ENCODE measurements around the gene NANP. TPM values are rescaled to one million over a fixed set of nuclear protein-coding genes. Genes with fewer than 3 reads are reported as not detected.
"Not testable (repeated sequence)": the region's sequence is repeated elsewhere in the genome, so short reads cannot be mapped to it uniquely, and the experiment has no call there.

Gene NANP
- polyA plus RNA-seq: 1 to 10 TPM; 2.4 to 4.9 (median 2.5) TPM

DNA sequence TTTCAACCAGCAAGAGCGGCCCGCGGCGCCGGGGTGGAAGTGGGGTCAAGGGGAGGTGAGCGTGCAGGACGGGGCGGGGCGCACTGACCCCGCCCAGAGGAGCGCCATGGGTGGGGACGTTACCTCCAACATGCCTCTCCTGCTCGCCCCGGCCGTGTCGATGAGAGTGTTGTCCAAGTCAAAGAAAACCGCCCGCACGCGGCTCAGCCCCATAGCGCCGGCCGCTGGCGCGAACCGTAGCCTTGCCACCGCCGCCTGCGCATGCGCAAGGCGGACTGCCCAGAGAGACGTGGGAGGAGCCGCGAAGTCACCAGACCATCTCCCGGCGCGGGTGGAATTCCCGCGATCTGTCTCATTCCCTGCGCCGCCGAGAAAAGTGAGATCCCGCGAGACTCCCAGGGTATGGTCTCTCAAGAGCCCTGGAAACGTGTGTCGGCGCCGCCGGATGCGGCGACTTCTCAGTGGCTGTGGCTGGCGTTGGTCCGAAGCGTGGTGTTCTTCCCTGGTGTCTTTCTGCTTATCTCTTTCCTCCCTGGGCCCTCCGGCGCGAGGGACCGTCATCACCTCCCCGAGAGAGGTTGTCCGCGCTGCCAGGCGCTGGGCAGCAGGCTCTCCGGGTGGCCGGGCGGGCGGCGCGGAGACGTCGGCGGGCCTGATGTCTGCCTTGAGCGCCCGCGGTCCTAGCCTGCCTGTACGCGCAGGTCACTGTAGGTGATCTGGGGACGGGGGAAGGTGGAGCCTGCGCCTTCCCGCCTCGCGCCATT is at the start of gene NANP:
TSS of gene NANP (minus strand) at position 279 of the 764 bp plus-strand sequence. CDS start at position 213, 66 bp downstream.
- peak; percentile 89 to 90 (median 90) for DNase-seq

GRCh38 chr20:25672659-25673235 is 48.9 kb upstream of the NANP start:
- H3K4me3 Mint-ChIP-seq: no peak overlapping the region
- no peaks in the 10 kb centered on the region for H3K4me1 Mint-ChIP-seq
- no peaks in the 10 kb centered on the region for H3K9me3 Mint-ChIP-seq
- peaks cover 42 to 48% (median 46%) of the 10 kb centered on the region in 3 donors for H3K36me3 Mint-ChIP-seq
- H3K27ac Mint-ChIP-seq: peak overlapping the region in 1 of 6 donors; percentile 36
- no peak for DNase-seq
- H3K27me3 Mint-ChIP-seq (ENCODE audit: low read depth in 3 of 3): no peaks in the 10 kb centered on the region

More for the DNA sequence above, at the start of gene NANP:
- H3K4me1 Mint-ChIP-seq: peaks cover 19 to 26% of the 10 kb centered on the region in 2 donors
- H3K27me3 Mint-ChIP-seq (ENCODE audit: low read depth in 3 of 3): peaks cover 4 to 19% (median 9%) of the 10 kb centered on the region in 3 donors
- no peaks in the 10 kb centered on the region for H3K9me3 Mint-ChIP-seq
- H3K27ac Mint-ChIP-seq: peak within 1 kb of the TSS; percentile 88 to 97 (median 95)
- peaks cover 0 to 3% (median 0%) of the 10 kb centered on the region in 3 donors for H3K36me3 Mint-ChIP-seq
- peak within 1 kb of the TSS; percentile 94 to 98 (median 96) for H3K4me3 Mint-ChIP-seq

GRCh38 chr20:25669826-25670422 is 46.1 kb upstream of the NANP start:
- no peak for DNase-seq
- Mint-ChIP-seq H3K27me3 (ENCODE audit: low read depth in 3 of 3) (no peaks in the 10 kb centered on the region), H3K4me1 (no peaks in the 10 kb centered on the region), H3K27ac (no peak overlapping the region), H3K36me3 (peaks cover 18 to 23% (median 23%) of the 10 kb centered on the region in 3 donors), H3K9me3 (no peaks in the 10 kb centered on the region), H3K4me3 (no peak overlapping the region)

DNA sequence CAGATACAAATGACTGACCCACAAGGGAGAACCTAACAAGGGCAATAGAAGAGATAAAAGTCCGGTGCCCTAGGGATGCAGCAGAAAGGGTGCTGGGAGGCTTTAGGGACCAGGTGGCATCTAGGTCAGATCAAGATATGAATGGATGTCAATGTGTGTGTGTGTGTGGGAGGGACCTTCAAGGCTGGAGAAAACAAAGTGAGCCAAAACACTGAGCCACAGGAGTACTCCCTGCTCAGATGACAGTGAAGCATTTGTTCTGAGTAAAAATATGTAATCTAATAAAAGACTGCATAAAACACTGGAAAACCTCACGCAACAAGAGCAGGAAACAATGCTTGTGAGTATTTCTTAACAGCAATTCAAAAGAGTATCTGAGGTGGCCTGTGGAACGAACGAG is 44.6 kb upstream of the NANP start:
- H3K4me3 Mint-ChIP-seq: no peak overlapping the region
- H3K27ac Mint-ChIP-seq: no peak overlapping the region
- H3K4me1 Mint-ChIP-seq: no peaks in the 10 kb centered on the region
- no peaks in the 10 kb centered on the region for H3K27me3 Mint-ChIP-seq (ENCODE audit: low read depth in 3 of 3)
- no peak for DNase-seq
- peaks cover 5 to 10% (median 10%) of the 10 kb centered on the region in 3 donors for H3K36me3 Mint-ChIP-seq
- no peaks in the 10 kb centered on the region for H3K9me3 Mint-ChIP-seq

GRCh38 chr20:25659999-25660398 is 36.2 kb upstream of the NANP start:
- DNase-seq: peak in 1 of 3 donors; percentile 4
- H3K36me3 Mint-ChIP-seq: peaks cover 0 to 23% (median 12%) of the 10 kb centered on the region in 3 donors
- H3K4me1 Mint-ChIP-seq: peaks cover 22 to 27% of the 10 kb centered on the region in 2 donors
- peaks cover 0 to 2% (median 0%) of the 10 kb centered on the region in 3 donors for H3K27me3 Mint-ChIP-seq (ENCODE audit: low read depth in 3 of 3)
- H3K4me3 Mint-ChIP-seq: peak overlapping the region in 1 of 5 donors; percentile 43
- peak overlapping the region in 4 of 6 donors; percentile 24 to 64 (median 59) for H3K27ac Mint-ChIP-seq
- H3K9me3 Mint-ChIP-seq: no peaks in the 10 kb centered on the region

DNA sequence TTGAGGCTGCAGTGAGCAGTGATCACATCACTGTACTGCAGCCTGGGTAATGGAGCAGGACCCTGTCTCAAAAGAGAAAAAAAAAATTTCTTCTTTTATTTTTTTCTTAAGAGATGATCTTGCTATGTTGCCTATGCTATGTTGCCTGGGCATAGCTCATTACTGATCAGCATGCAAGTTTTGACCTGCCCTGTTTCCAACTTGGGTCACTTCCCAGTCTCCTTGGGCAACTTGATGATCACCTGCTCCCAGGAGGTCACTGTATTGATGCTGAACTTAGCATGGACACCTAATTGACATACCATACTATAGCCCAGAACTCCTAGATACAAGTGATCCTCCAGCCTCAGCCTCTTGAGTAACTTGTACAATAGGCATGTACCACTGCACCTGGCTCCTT is 30.7 kb upstream of the NANP start:
- no peak for DNase-seq
- H3K27me3 Mint-ChIP-seq (ENCODE audit: low read depth in 3 of 3): peaks cover 0 to 2% (median 0%) of the 10 kb centered on the region in 3 donors
- H3K36me3 Mint-ChIP-seq: peaks cover 6 to 29% (median 23%) of the 10 kb centered on the region in 3 donors
- no peak overlapping the region for H3K27ac Mint-ChIP-seq
- no peak overlapping the region for H3K4me3 Mint-ChIP-seq
- H3K4me1 Mint-ChIP-seq: peaks cover 9 to 10% of the 10 kb centered on the region in 2 donors
- H3K9me3 Mint-ChIP-seq: no peaks in the 10 kb centered on the region

GRCh38 chr20:25652866-25653265 is 29.1 kb upstream of the NANP start:
- not testable (repeated sequence) for H3K27me3 Mint-ChIP-seq (ENCODE audit: low read depth in 3 of 3); H3K9me3 Mint-ChIP-seq; H3K27ac Mint-ChIP-seq; H3K4me1 Mint-ChIP-seq; H3K4me3 Mint-ChIP-seq; DNase-seq
- H3K36me3 Mint-ChIP-seq: peaks cover 7 to 32% (median 24%) of the 10 kb centered on the region in 3 donors

- Mint-ChIP-seq H3K4me1 (peaks cover 6 to 9% of the 10 kb centered on the region in 2 donors), H3K9me3 (no peaks in the 10 kb centered on the region), H3K27ac (no peak overlapping the region), H3K27me3 (ENCODE audit: low read depth in 3 of 3) (no peaks in the 10 kb centered on the region), H3K36me3 (peaks cover 8 to 29% (median 26%) of the 10 kb centered on the region in 3 donors), H3K4me3 (no peak overlapping the region)
- DNase-seq: no peak
Observed at GRCh38 chr20:25644814-25645213, 21.0 kb upstream of the NANP start.

- Mint-ChIP-seq H3K9me3 (no peaks in the 10 kb centered on the region), H3K27ac (no peak overlapping the region), H3K4me1 (peaks cover 6 to 9% of the 10 kb centered on the region in 2 donors)
Observed at GRCh38 chr20:25643716-25644115, 19.9 kb upstream of the NANP start.

GRCh38 chr20:25637247-25637646 is 13.4 kb upstream of the NANP start:
- peaks cover 0 to 7% (median 0%) of the 10 kb centered on the region in 6 donors for H3K9me3 Mint-ChIP-seq
- peaks cover 0 to 4% (median 0%) of the 10 kb centered on the region in 3 donors for H3K27me3 Mint-ChIP-seq (ENCODE audit: low read depth in 3 of 3)
- H3K4me3 Mint-ChIP-seq: no peak overlapping the region
- no peak for DNase-seq
- H3K36me3 Mint-ChIP-seq: peaks cover 19 to 41% (median 33%) of the 10 kb centered on the region in 3 donors
- H3K4me1 Mint-ChIP-seq: no peaks in the 10 kb centered on the region
- H3K27ac Mint-ChIP-seq: no peak overlapping the region

More at GRCh38 chr20:25643716-25644115, 19.9 kb upstream of the NANP start:
- Mint-ChIP-seq H3K36me3 (peaks cover 8 to 26% (median 25%) of the 10 kb centered on the region in 3 donors), H3K27me3 (ENCODE audit: low read depth in 3 of 3) (no peaks in the 10 kb centered on the region), H3K4me3 (no peak overlapping the region)
- no peak for DNase-seq

DNA sequence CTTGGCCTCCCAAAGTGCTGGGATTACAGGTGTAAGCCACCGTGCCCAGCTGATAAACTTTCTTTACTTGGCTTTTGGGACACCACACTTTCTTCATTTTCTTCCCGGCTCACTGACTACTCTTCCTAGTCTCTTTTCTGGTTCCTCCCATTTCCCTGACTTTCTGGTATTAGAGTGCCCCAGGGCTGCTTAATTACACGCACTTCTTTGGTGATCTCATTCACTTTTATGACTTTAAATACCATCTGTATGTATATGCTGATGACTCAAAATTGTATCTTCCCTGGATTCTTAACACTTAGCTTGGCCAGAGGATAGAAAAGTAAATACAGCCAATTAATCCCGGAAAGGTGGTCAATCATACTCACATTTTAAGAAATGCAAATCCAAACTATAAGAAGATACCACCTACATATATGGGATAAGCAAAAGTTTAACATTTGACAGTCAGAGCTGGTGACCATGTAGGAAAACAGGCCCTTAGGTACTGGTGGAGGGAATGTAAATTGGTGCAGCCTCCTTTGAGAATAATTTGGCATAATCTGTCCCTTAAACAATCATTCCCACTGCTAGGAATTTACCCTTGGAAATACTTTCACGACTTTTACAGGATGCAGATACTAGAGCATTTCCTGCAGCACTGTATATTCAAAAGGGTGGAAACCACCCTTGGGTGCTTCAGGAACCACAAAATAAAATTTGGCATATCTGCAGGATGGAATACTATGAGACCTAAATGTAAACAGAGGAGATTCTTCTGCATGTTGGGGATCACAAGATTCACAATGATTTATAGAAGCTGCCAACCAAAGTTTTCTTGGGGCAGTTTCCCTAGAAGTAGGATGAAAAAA is 9.4 kb upstream of the NANP start:
- Mint-ChIP-seq H3K4me3 (no peak overlapping the region), H3K27me3 (ENCODE audit: low read depth in 3 of 3) (peaks cover 0 to 3% (median 0%) of the 10 kb centered on the region in 3 donors), H3K36me3 (peaks cover 19 to 33% (median 25%) of the 10 kb centered on the region in 3 donors), H3K9me3 (peaks cover 0 to 5% (median 0%) of the 10 kb centered on the region in 6 donors), H3K4me1 (no peaks in the 10 kb centered on the region), H3K27ac (no peak overlapping the region)
- no peak for DNase-seq

DNA sequence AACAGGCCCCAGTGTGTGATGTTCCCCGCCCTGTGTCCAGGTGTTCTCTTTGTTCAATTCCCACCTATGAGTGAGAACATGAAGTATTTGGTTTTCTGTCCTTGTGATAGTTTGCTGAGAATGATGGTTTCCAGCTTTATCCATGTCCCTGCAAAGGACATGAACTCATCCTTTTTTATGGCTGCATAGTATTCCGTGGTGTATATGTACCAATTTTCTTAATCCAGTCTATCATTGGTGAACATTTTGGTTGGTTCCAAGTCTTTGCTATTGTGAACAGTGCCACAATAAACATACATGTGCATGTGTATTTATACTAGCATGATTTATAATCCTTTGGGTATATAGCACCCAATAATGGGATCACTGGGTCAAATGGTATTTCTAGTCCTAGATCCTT is 6.8 kb upstream of the NANP start:
- H3K4me1 Mint-ChIP-seq; H3K27ac Mint-ChIP-seq; H3K27me3 Mint-ChIP-seq (ENCODE audit: low read depth in 3 of 3); DNase-seq; H3K4me3 Mint-ChIP-seq; H3K9me3 Mint-ChIP-seq: not testable (repeated sequence)
- peaks cover 7 to 17% (median 9%) of the 10 kb centered on the region in 3 donors for H3K36me3 Mint-ChIP-seq

DNA sequence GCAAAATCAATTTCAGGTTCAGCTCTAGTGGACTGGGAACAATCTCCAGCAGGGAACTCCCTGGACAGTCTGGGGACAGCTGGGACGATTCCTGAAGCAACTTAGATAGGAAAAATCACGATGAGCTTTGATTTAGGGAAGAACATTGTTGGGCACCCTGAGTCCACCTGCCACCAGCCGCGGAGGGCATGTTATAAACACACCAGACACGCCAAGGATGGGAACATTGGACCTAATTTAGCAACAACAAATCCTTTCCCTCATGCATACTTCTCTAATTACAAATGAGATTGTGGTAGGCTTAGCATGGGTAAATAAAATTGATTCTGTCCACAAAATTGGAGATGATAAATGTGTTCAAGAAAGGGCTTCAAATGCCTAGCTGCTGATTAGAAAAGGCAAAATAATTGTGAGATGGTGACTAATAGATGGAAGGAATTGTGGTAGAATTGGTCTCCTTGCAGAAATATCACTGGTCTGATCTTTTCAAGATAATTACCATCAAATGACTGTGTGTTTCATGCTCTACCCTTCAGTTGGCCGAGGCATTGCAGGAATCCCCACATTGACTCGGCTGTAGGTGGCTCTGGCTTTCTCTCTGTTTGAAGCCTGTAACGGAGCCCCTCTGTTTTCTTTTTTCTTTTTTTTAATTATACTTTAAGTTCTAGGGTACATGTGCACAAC is 6.1 kb upstream of the NANP start:
- H3K27ac Mint-ChIP-seq: no peak overlapping the region
- H3K36me3 Mint-ChIP-seq: peaks cover 5 to 12% (median 5%) of the 10 kb centered on the region in 3 donors
- no peak overlapping the region for H3K4me3 Mint-ChIP-seq
- no peak for DNase-seq
- H3K4me1 Mint-ChIP-seq: no peaks in the 10 kb centered on the region
- peaks cover 0 to 3% (median 0%) of the 10 kb centered on the region in 3 donors for H3K27me3 Mint-ChIP-seq (ENCODE audit: low read depth in 3 of 3)
- H3K9me3 Mint-ChIP-seq: no peaks in the 10 kb centered on the region

Data from immature natural killer cell (primary cell).